Measurements from ENCODE around the gene GPSM1. TPM values are rescaled to one million over a fixed set of nuclear protein-coding genes. Genes with fewer than 3 reads are reported as not detected.

Gene GPSM1
- total and polyA plus RNA-seq, 9 donors, result 22.8 to 36.0 (median 27.1) TPM

DNA sequence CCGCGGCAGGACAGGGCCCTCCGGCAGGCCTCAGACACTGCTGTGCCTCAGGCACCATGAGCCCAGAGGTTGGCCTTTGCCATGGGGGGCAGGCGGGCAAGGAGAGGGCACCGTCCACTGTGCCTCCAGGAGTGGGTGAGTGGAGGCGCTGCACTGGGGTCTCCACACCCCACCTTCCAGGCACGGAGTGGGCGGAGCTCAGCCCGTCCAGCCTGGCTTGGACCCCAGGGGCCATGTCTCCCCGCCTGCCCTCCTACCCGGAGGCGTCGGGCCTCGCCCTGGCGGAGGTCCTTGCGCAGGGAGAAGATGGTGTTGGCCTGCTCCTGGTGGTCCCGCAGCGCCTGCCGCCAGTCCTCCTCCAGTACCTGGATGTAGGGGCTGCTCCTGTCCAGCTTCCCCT is 42.7 kb downstream of the GPSM1 start:
- Histone ChIP-seq H3K36me3 (ENCODE audit: control insufficient read depth, insufficient read depth, low read length) (no peaks in the 10 kb centered on the region), H3K27me3 (ENCODE audit: control insufficient read depth, insufficient read depth, low read length) (peaks cover 1% of the 10 kb centered on the region), H3K9me3 (replicated peaks; ENCODE audit: control insufficient read depth, low read depth, low read length) (no peaks in the 10 kb centered on the region), H3K4me1 (ENCODE audit: control insufficient read depth, insufficient read depth, low read length) (peaks cover 27% of the 10 kb centered on the region), H3K4me3 (ENCODE audit: low read length) (no peak overlapping the region), H3K27ac (ENCODE audit: low read length) (no peak overlapping the region)
- 88% methylated on average over 17 of the region's 19 CpGs for WGBS (ENCODE audit: insufficient coverage)
- no peak for DNase-seq

DNA sequence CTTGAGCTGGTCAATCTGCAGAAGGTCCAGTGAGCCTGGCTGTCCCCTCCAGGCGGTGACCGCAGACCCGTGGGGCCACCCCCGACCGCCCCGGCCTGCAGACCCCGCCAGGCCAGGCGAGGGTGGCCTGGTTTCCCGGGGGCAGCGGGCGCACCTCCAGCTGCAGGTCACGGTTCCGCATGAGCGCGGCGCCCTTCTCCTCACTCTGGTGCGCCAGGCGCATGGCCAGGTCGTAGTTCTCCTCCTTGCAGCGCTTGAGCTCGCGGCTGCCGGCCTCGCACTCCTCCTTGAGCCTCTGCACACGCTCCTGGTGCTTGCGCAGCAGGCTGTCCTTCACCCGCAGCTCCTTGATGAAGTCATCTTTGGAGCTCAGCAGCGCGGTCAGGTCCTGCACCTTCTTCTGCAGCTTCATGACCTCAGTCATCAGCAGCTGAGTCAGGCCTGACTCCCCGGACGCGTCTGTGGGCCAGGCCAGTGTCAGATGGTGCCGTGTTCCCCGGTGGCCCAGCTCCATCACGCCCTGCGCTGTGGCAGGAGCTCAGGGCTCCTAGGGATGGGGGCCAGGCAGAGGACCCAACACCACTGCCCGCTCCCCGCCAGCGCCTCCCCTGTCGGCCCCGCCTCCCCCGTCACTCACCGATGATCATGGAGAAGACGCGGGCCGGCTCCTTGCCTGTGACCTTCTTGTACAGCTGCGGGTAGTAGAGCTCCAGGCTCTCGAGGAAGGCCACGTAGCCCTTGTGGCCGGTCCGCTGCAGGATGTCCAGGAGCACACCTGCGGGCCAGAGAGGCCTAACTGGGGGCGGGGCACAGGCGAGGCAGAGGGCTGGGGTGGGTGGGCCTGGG is 43.6 kb downstream of the GPSM1 start:
- H3K9me3 ChIP-seq (replicated peaks; ENCODE audit: control insufficient read depth, low read depth, low read length), result no peaks in the 10 kb centered on the region
- WGBS (ENCODE audit: insufficient coverage), result 89% methylated on average over 54 of the region's 54 CpGs
- no peak for DNase-seq

DNA sequence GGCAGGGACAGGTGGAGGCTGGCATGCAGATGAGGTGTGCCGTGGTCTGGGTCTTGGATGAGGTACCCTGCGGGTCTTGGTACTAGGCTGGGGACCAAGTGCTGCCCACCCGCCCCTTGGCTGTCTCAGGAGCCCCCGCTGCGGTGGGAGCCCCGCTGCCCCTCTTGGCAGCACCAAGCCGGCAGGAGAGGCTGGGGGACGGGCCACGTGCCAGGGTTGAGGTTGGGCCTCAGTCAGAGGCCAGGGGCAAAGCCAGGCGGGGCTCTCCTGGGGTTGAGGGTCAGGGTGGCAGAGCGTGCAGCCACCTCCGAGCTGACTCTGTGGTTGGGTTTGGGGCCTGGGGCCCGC is 44.2 kb downstream of the GPSM1 start:
- no peak for DNase-seq
- Histone ChIP-seq H3K9me3 (replicated peaks; ENCODE audit: control insufficient read depth, low read depth, low read length) (no peaks in the 10 kb centered on the region), H3K27me3 (ENCODE audit: control insufficient read depth, insufficient read depth, low read length) (no peaks in the 10 kb centered on the region), H3K36me3 (ENCODE audit: control insufficient read depth, insufficient read depth, low read length) (no peaks in the 10 kb centered on the region), H3K4me3 (ENCODE audit: low read length) (no peak overlapping the region), H3K4me1 (ENCODE audit: control insufficient read depth, insufficient read depth, low read length) (peaks cover 19% of the 10 kb centered on the region), H3K27ac (ENCODE audit: low read length) (no peak overlapping the region)
- WGBS (ENCODE audit: insufficient coverage), result 87% methylated on average over 13 of the region's 13 CpGs

More for the DNA sequence above, 43.6 kb downstream of the GPSM1 start:
- H3K4me1 ChIP-seq (ENCODE audit: control insufficient read depth, insufficient read depth, low read length), result peaks cover 19% of the 10 kb centered on the region
- no peaks in the 10 kb centered on the region for H3K36me3 ChIP-seq (ENCODE audit: control insufficient read depth, insufficient read depth, low read length)
- no peak overlapping the region for H3K27ac ChIP-seq (ENCODE audit: low read length)
- H3K4me3 ChIP-seq (ENCODE audit: low read length), result no peak overlapping the region
- no peaks in the 10 kb centered on the region for H3K27me3 ChIP-seq (ENCODE audit: control insufficient read depth, insufficient read depth, low read length)

DNA sequence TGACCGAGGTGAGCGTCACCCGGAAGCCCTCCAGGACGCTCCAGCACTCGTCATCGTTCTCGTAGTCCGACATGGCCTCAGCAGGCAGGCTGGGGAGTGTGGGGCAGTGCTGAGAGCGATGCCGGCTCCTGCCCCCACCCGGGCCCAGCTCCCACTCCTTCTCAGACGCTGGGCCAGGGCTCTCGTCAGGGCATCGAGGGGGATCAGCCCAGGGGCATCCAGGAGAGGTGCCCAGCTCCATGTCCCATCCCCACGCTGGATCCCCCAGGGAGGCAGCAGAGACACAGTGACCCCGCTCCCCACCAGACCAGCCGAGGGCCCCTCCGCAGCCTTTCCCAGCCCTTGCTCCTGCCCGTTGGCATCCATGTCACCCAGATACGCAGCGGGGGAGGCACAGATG is 44.7 kb downstream of the GPSM1 start:
- WGBS (ENCODE audit: insufficient coverage), result 85% methylated on average over 17 of the region's 21 CpGs
- DNase-seq, result no peak
- peaks cover 19% of the 10 kb centered on the region for H3K4me1 ChIP-seq (ENCODE audit: control insufficient read depth, insufficient read depth, low read length)
- H3K27me3 ChIP-seq (ENCODE audit: control insufficient read depth, insufficient read depth, low read length), result no peaks in the 10 kb centered on the region
- no peaks in the 10 kb centered on the region for H3K9me3 ChIP-seq (replicated peaks; ENCODE audit: control insufficient read depth, low read depth, low read length)
- H3K4me3 ChIP-seq (ENCODE audit: low read length), result no peak overlapping the region
- H3K36me3 ChIP-seq (ENCODE audit: control insufficient read depth, insufficient read depth, low read length), result peaks cover under 1% of the 10 kb centered on the region
- no peak overlapping the region for H3K27ac ChIP-seq (ENCODE audit: low read length)

DNA sequence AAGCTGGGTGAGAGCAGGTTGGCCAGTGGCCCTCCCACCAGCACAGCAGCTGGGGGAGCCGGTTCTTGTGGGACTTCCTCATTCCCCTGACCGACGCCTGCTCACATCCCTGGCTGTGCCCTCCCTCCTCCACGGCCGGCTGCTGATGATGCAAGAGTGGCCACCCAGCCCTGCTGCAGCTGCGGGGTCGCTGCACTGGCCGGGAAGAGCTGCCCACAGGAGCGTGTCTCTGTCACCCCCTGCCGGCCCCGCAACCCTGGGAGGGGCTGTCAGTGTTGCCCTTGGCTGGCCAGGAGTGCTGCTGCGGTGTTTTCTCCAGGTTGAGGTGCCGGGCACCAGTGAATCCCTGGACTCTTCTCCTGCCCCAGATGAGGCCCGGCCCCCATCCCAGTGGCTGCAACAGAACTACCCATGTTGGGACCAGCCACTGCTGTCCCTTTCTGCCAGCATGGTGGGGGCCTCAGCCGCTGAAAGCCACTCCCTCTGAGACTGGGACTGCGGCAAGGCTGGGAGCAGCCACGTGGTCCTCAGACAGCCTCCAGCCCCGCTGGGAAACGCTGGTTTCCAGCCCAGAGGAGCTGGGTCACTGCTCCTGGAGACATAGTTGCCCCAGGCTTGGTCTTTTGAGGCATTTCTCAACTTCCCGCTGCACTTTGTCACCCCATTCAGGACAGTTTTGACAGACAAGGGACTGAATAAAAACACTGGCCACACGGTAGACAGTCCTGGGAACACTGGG is 45.4 kb downstream of the GPSM1 start:
- Histone ChIP-seq H3K36me3 (ENCODE audit: control insufficient read depth, insufficient read depth, low read length) (peaks cover 4% of the 10 kb centered on the region), H3K27me3 (ENCODE audit: control insufficient read depth, insufficient read depth, low read length) (no peaks in the 10 kb centered on the region), H3K4me3 (ENCODE audit: low read length) (peak overlapping the region; percentile 21), H3K27ac (ENCODE audit: low read length) (no peak overlapping the region), H3K9me3 (replicated peaks; ENCODE audit: control insufficient read depth, low read depth, low read length) (no peaks in the 10 kb centered on the region), H3K4me1 (ENCODE audit: control insufficient read depth, insufficient read depth, low read length) (peaks cover 19% of the 10 kb centered on the region)
- peak; percentile 74 for DNase-seq
- 21% methylated on average over 21 of the region's 21 CpGs for WGBS (ENCODE audit: insufficient coverage)

DNA sequence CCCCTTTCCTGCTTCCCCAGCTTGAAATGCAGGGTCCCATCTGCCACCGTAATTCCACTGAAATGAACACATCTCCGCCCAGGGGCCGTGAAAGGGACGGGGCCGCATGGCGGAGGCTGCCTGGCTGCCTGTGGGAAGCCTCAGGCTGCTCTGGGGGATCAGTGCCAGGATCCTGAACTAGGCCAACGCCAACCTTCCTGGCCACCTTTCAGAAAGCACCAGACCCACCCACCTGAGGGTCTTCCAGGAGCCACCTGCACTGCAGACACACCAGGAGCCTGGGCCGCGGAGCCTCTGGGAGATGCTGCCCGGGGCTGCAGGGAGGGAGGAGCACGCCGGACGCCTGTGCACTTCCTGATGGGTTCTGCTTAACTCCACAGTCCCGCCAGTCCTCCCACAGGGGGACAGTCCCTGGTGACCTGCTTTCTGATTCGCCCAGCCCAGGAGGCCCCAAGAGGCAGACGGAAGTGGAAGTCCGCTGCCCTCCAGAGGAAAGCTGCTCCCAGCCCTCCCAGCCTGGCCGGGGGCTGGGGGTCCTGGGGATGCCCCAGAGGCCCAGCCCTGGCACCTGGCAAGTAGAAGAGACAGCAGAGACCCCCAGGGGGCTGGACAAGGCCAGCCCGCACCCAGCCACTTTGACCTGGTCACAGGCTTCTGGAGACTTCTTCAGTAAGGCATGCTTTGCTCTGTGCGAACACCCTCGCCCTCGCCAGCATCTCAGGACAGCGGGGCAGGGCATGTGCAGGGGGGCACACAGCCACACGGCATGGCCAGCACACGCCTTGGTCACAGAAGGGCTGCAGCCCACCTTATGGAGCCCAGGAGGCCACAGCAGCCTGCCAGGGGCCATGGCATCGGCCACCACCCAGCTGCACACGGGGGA is 46.2 kb downstream of the GPSM1 start, which contains the start of gene CARD9:
CARD9 (minus strand) TSS at position 370 of the 883 bp plus-strand sequence. CDS start 1,591 bp downstream, outside the sequence.
- 60% methylated on average over 19 of the region's 27 CpGs for whole genome bisulfite sequencing (ENCODE audit: insufficient coverage)
- peaks cover 19% of the 10 kb centered on the region for H3K4me1 ChIP-seq (ENCODE audit: control insufficient read depth, insufficient read depth, low read length)
- H3K36me3 ChIP-seq (ENCODE audit: control insufficient read depth, insufficient read depth, low read length), result peaks cover 10% of the 10 kb centered on the region
- no peaks in the 10 kb centered on the region for H3K27me3 ChIP-seq (ENCODE audit: control insufficient read depth, insufficient read depth, low read length)
- peak within 1 kb of the TSS; percentile 21 for H3K4me3 ChIP-seq (ENCODE audit: low read length)
- H3K9me3 ChIP-seq (replicated peaks; ENCODE audit: control insufficient read depth, low read depth, low read length), result no peaks in the 10 kb centered on the region
- no peak within 1 kb of the TSS for H3K27ac ChIP-seq (ENCODE audit: low read length)
- DNase-seq, result peak; percentile 57

DNA sequence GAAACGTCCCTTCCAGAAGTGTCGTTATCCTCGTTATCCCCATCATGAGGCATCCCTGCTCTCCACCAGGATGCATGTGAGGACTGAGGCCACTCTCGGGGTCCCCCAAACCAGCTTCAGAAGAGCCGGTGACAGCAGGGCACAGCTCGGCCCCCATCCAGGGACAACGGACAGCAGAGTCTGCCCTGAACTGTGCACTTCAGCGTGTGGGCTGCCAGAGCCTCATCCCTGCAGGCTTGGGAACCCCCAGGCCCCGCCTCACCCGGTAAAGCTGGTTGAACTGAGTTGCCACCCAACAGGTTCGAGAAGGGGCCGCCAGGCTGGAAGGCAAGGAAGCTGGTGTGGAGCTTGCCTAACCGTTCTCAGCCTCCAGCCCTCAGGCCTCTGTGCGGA is 46.8 kb downstream of the GPSM1 start:
- Histone ChIP-seq H3K4me3 (ENCODE audit: low read length) (no peak overlapping the region), H3K36me3 (ENCODE audit: control insufficient read depth, insufficient read depth, low read length) (peaks cover 14% of the 10 kb centered on the region), H3K27me3 (ENCODE audit: control insufficient read depth, insufficient read depth, low read length) (no peaks in the 10 kb centered on the region), H3K27ac (ENCODE audit: low read length) (no peak overlapping the region), H3K9me3 (replicated peaks; ENCODE audit: control insufficient read depth, low read depth, low read length) (no peaks in the 10 kb centered on the region), H3K4me1 (ENCODE audit: control insufficient read depth, insufficient read depth, low read length) (peaks cover 19% of the 10 kb centered on the region)
- no peak for DNase-seq
- WGBS (ENCODE audit: insufficient coverage), result 78% methylated on average over 14 of the region's 14 CpGs

DNA sequence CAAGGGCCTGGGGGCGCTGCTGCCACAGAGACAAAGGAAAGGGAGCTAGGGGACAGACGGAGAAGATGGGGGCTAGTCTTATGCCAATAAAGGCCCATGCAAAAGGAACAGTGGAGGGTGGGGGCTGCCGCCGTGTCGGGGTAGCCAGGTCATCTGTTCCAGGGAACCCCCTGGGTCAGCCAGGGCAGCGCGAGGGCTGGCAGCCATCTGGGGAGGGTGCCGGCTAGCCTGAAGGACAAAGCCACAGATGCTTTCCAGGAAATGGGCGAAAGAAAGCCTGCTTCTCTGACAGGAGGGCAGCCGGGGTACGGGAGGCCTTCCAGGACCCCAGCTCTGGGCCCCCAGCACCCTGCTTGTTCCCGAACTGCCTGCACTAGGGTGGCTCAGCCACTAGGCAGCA is 47.8 kb downstream of the GPSM1 start:
- Histone ChIP-seq H3K27me3 (ENCODE audit: control insufficient read depth, insufficient read depth, low read length) (no peaks in the 10 kb centered on the region), H3K27ac (ENCODE audit: low read length) (no peak overlapping the region), H3K36me3 (ENCODE audit: control insufficient read depth, insufficient read depth, low read length) (peaks cover 23% of the 10 kb centered on the region), H3K4me3 (ENCODE audit: low read length) (no peak overlapping the region), H3K4me1 (ENCODE audit: control insufficient read depth, insufficient read depth, low read length) (peaks cover 19% of the 10 kb centered on the region), H3K9me3 (replicated peaks; ENCODE audit: control insufficient read depth, low read depth, low read length) (no peaks in the 10 kb centered on the region)
- DNase-seq, result no peak
- 94% methylated on average over 12 of the region's 12 CpGs for WGBS (ENCODE audit: insufficient coverage)

DNA sequence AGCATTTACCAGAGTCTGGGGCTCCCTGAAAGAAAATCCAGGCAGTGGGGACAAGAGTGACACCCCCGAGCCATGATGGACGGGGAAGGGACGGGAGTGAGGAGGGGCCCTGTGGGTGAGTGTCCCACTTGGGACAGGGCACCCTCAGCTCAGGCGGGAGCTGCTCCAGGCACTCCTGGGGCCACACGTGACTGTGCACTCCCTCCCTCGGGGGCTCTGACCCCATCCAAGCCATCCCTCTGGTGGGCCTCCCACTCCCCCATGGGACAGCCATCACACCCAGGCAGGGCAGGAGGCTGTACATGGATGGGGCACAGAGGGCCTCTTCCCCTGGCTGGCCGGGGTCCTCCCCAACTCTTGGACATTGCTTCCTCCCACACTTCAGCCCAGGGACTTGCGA is 49.1 kb downstream of the GPSM1 start:
- no peak overlapping the region for H3K27ac ChIP-seq (ENCODE audit: low read length)
- H3K27me3 ChIP-seq (ENCODE audit: control insufficient read depth, insufficient read depth, low read length), result no peaks in the 10 kb centered on the region
- DNase-seq, result no peak
- H3K4me3 ChIP-seq (ENCODE audit: low read length), result no peak overlapping the region
- H3K9me3 ChIP-seq (replicated peaks; ENCODE audit: control insufficient read depth, low read depth, low read length), result no peaks in the 10 kb centered on the region
- 100% methylated on average over 1 of the region's 8 CpGs for WGBS (ENCODE audit: insufficient coverage)
- peaks cover 19% of the 10 kb centered on the region for H3K4me1 ChIP-seq (ENCODE audit: control insufficient read depth, insufficient read depth, low read length)
- H3K36me3 ChIP-seq (ENCODE audit: control insufficient read depth, insufficient read depth, low read length), result peaks cover 36% of the 10 kb centered on the region
